K562 (cell line): ENCODE measurements around the gene ADSS1. TPM values are rescaled to one million over a fixed set of nuclear protein-coding genes. Genes with fewer than 3 reads are reported as not detected.

ENCODE experiments used
- ATAC-seq: fragments of 200-7000 bp; cut with Tn5 transposase; 3 replicates; pipeline ENCODE4 v1.9.1; 2020; ENCODE audit warnings: moderate library complexity
- BruUV-seq: library from RNA; stranded (reverse); fragments of 400-500 nt; replicated peaks from 2 replicates; lab custom pipeline; 2021; lab: Mats Ljungman, UMichigan
- CTCF ChIA-PET: fragments of 300-600 bp; formaldehyde crosslinking; extraction: SDS; loops from one replicate; lab custom pipeline; 2021; ENCODE audit warnings: low intra/inter-chr PET ratio; lab: Yijun Ruan, JAX
- POLR2A ChIA-PET: fragments of 300-600, 350-650 bp; sonication (Branson Sonifier 250); formaldehyde crosslinking; extraction: SDS; loops from one replicate; lab custom pipeline; 2021; ENCODE audit warnings: antibody characterized with exemption, inconsistent platforms; lab: Yijun Ruan, JAX
- DNase-seq, 4 experiments: peaks; one replicate each; pipeline versions ENCODE4 v3.0.0 to v3.0.0-alpha.2; 2011 to 2018; ENCODE audit warnings: low spot score in 3 of 4, mixed read lengths in 3 of 4; ENCODE audit errors: extremely low read depth in 1 of 4
- FAIRE-seq: peaks from 2 replicates; lab custom pipeline; 2011; peaks lifted over from hg19 to GRCh38; lab: Jason Lieb, UNC
- H2AFZ ChIP-seq: 2 replicates; pipeline ENCODE4 v1.6.0; 2011; ENCODE audit warnings: low read depth, low read length, control low read depth, inconsistent platforms
- H3K27ac ChIP-seq: fragments of 200-600 bp; 3 replicates; pipeline ENCODE4 v1.8.0; 2011; ENCODE audit warnings: low read depth, mild to moderate bottlenecking, control low read depth, inconsistent platforms, low read length, moderate library complexity, mixed read lengths; ENCODE audit errors: extremely low read depth
- H3K27me3 ChIP-seq, 2 experiments: fragments of 300-600 bp in 1 of 2; 2 replicates in 1 of 2; 3 replicates in 1 of 2; pipeline versions ENCODE4 v1.6.0 to v1.8.0; 2011; ENCODE audit warnings: inconsistent platforms in 2 of 2, low read length in 2 of 2, mild to moderate bottlenecking in 1 of 2, mixed read lengths in 1 of 2, moderate library complexity in 1 of 2; ENCODE audit not compliant: control insufficient read depth in 2 of 2, insufficient read depth in 2 of 2
- H3K36me3 ChIP-seq: fragments of 300-600 bp; 3 replicates; pipeline ENCODE4 v1.8.0; 2011; ENCODE audit warnings: mild to moderate bottlenecking, low read length, inconsistent platforms; ENCODE audit not compliant: control insufficient read depth, insufficient read depth
- H3K4me1 ChIP-seq, 2 experiments: fragments of 200-600 bp in 1 of 2; replicated peaks in 1 of 2; 2 replicates in 1 of 2; 3 replicates in 1 of 2; pipeline versions ENCODE4 v1.5.1 to v1.8.0; 2011; ENCODE audit warnings: inconsistent platforms in 2 of 2, low read length in 2 of 2, mild to moderate bottlenecking in 1 of 2, mixed read lengths in 1 of 2, moderate library complexity in 1 of 2; ENCODE audit not compliant: control insufficient read depth in 2 of 2, insufficient read depth in 2 of 2
- H3K4me2 ChIP-seq: 2 replicates; pipeline ENCODE4 v1.6.1; 2011; ENCODE audit warnings: low read length, control low read depth, inconsistent platforms, mixed read lengths; ENCODE audit not compliant: insufficient read depth
- H3K4me3 ChIP-seq: fragments of 200-600 bp; sonication (generic), shearing (Covaris generic); 2 replicates; pipeline ENCODE4 v1.5.1; 2016; ENCODE audit warnings: control low read depth, inconsistent platforms
- H3K79me2 ChIP-seq: fragments of 200-600 bp; 3 replicates; pipeline ENCODE4 v1.8.0; 2011; ENCODE audit warnings: low read length, inconsistent platforms; ENCODE audit not compliant: control insufficient read depth, insufficient read depth
- H3K9ac ChIP-seq, 2 experiments: 2 replicates each; pipeline versions ENCODE4 v1.6.0 to v1.6.1; 2011; ENCODE audit warnings: low read depth in 2 of 2, low read length in 2 of 2, control low read depth in 1 of 2, inconsistent platforms in 1 of 2, mild to moderate bottlenecking in 1 of 2, mixed read lengths in 1 of 2; ENCODE audit not compliant: insufficient read depth in 1 of 2
- H3K9me1 ChIP-seq: one replicate; pipeline ENCODE4 v1.6.0; 2011; ENCODE audit warnings: inconsistent platforms, mild to moderate bottlenecking, low read length, moderate library complexity; ENCODE audit not compliant: control insufficient read depth, insufficient read depth
- H3K9me3 ChIP-seq: replicated peaks from 2 replicates; pipeline ENCODE4 v1.5.1; 2011; ENCODE audit warnings: low read depth, low read length, inconsistent platforms; ENCODE audit not compliant: control insufficient read depth, insufficient read depth
- H4K20me1 ChIP-seq: replicated peaks from 2 replicates; pipeline ENCODE4 v1.6.1; 2011; ENCODE audit warnings: low read length, inconsistent platforms, mixed read lengths; ENCODE audit not compliant: control insufficient read depth, insufficient read depth
- E2F3 ChIP-seq: fragments of 250-450 bp; sonication (Bioruptor Pico); IDR thresholded peaks from 2 replicates; pipeline ENCODE4 v1.4.0; 2020; ENCODE audit warnings: mild to moderate bottlenecking
- ID3 ChIP-seq, 2 experiments: fragments of 250-450 bp in 1 of 2; fragments of 450-650 bp in 1 of 2; sonication (Bioruptor Pico) in 1 of 2; IDR thresholded peaks; 2 replicates each; pipeline versions ENCODE4 v1.6.1 to v1.8.0; 2016 to 2021; ENCODE audit warnings: mild to moderate bottlenecking in 2 of 2, moderate library complexity in 2 of 2, missing compliant biosample characterization in 1 of 2, missing genetic modification characterization in 1 of 2
- MEF2A ChIP-seq: IDR thresholded peaks from 2 replicates; pipeline ENCODE4 v1.6.1; 2011; ENCODE audit warnings: low read depth, mild to moderate bottlenecking, low read length, moderate library complexity; ENCODE audit not compliant: control insufficient read depth
- TRIM25 ChIP-seq: fragments of 450-650 bp; IDR thresholded peaks from 2 replicates; pipeline ENCODE4 v1.7.0; 2016; ENCODE audit warnings: borderline replicate concordance
- ZFP36 ChIP-seq: fragments of 150-350 bp; IDR thresholded peaks from 2 replicates; pipeline ENCODE4 v1.6.1; 2018; ENCODE audit warnings: low read length, low read depth; ENCODE audit not compliant: partially characterized antibody
- WGBS: fragments of 100-300 bp; shearing (Covaris generic); methylation state at CpG from one replicate; pipeline ENCODE4 v1.1.6; 2016; ENCODE audit warnings: low coverage, mixed read lengths; ENCODE audit not compliant: insufficient coverage; ENCODE audit errors: missing lambda C conversion rate; 5-methylcytosine and 5-hydroxymethylcytosine counted together
- in situ Hi-C: fragments of 300-500 bp; cut with MboI; formaldehyde crosslinking; loops from 4 replicates; pipeline ENCODE4 v1.15.0; 2018; ENCODE audit warnings: inconsistent platforms, mixed read lengths
- intact Hi-C: fragments of 100-400 bp; cut with micrococcal nuclease; formaldehyde crosslinking; loops from 2 replicates; pipeline ENCODE4 v1.14.2; 2022
- polyA plus RNA-seq, 8 experiments: library from polyadenylated mRNA; depleted of rRNA in 4 of 8; stranded (reverse) in 5 of 8; unstranded in 3 of 8; fragments of >200 nt; fragmentation: Nextera tagmentation in 2 of 8; fragmentation: Illumina TruSeq in 1 of 8; extraction: Ambion mirVana in 2 of 8; extraction: Trizol in 1 of 8; gene quantifications; 2 replicates each; pipeline versions ENCODE4 v1.2.1 to v1.2.3, GENCODE V29; 2011 to 2014; ENCODE audit warnings: inconsistent platforms in 1 of 8, missing spikeins in 1 of 8
- total RNA-seq, 7 experiments: library from RNA; depleted of rRNA in 6 of 7; stranded (reverse); fragments of >200 nt in 6 of 7; fragmentation: Illumina TruSeq in 2 of 7; extraction: Trizol in 2 of 7; gene quantifications; 2 replicates each; pipeline versions ENCODE4 v1.2.1 to v1.2.3, GENCODE V29; 2011 to 2021; ENCODE audit warnings: low replicate concordance in 1 of 7

Gene ADSS1
- total and polyA plus RNA-seq, 9 of the 15 experiments (the other 6 are each of a cell fraction or from before 2014, with no cell fraction given) = 0.53 to 5.9 (median 3.9) TPM

- Histone ChIP-seq H3K4me2 (peak overlapping the region; percentile 79; the same call in 1 of the 2 replicates), H3K79me2 (peaks cover 54% of the 10 kb centered on the region), H3K9ac (peak overlapping the region in 1 of 2 experiments; percentile 78; a peak in 2 of 4 replicates), H3K4me1 (peaks cover 32 to 89% of the 10 kb centered on the region in 2 experiments), H3K9me3 (no peaks in the 10 kb centered on the region), H4K20me1 (peaks cover 12% of the 10 kb centered on the region; the same call in 1 of the 2 replicates), H3K4me3 (no peak overlapping the region; the same call in 1 of the 2 replicates), H3K36me3 (peaks cover 47% of the 10 kb centered on the region; the same call in 1 of the 3 replicates), H3K9me1 (no peaks in the 10 kb centered on the region), H3K27me3 (no peaks in the 10 kb centered on the region), H2AFZ (no peak overlapping the region), H3K27ac (no peak overlapping the region)
- in situ Hi-C loops = no loop called here
- FAIRE-seq = no peak
- no peak for ATAC-seq
- 83% methylated on average over 7 of the region's 16 CpGs for WGBS
- no TSS peak for BruUV-seq
- POLR2A ChIA-PET = interaction anchor here (0.6 kb wide), 1 partner anchor 94 kb away, joined by 3 read pairs; no protein-coding TSS in a partner anchor
- TF ChIP-seq ID3 (CRISPR knock-in tag; IDR thresholded peaks at IDR 0.05) = no peak
- TF ChIP-seq ID3 (tag; IDR thresholded peaks at IDR 0.05) = no peak
- TF ChIP-seq E2F3 (CRISPR knock-in tag) = no peak
- no peak for TF ChIP-seq MEF2A
- no peak for TF ChIP-seq TRIM25
- TF ChIP-seq ZFP36 = peak; percentile 66
- CTCF ChIA-PET = no interaction called here
- no peak for DNase-seq
- intact Hi-C loops = no loop called here
These were observed 69.1 kb downstream of the ADSS1 start for GRCh38 chr14:104792945-104793702.
